Mesendoderm (in vitro differentiated cells): Measurements from ENCODE around the gene CDH11.

ENCODE experiments used
- DNase-seq: peaks from one replicate; pipeline ENCODE4 v3.0.0; 2013
- H2AK5ac ChIP-seq: 2 replicates; pipeline ENCODE4 v1.6.1; 2013; ENCODE audit warnings: low read length, inconsistent platforms
- H2BK120ac ChIP-seq: 2 replicates; pipeline ENCODE4 v1.6.1; 2013; ENCODE audit warnings: low read depth, mild to moderate bottlenecking, low read length, moderate library complexity, mixed read lengths
- H2BK15ac ChIP-seq: replicated peaks from 2 replicates; pipeline ENCODE4 v1.6.1; 2013; ENCODE audit warnings: low read depth, mild to moderate bottlenecking, moderate library complexity
- H2BK5ac ChIP-seq: 2 replicates; pipeline ENCODE4 v1.6.1; 2013; ENCODE audit warnings: low read length, inconsistent platforms
- H3K18ac ChIP-seq: 2 replicates; pipeline ENCODE4 v1.6.1; 2013; ENCODE audit warnings: mild to moderate bottlenecking, low read length, mixed read lengths
- H3K23ac ChIP-seq: one replicate; pipeline ENCODE4 v1.6.1; 2013; ENCODE audit warnings: low read length
- H3K27ac ChIP-seq: 2 replicates; pipeline ENCODE4 v1.5.1; 2013; ENCODE audit warnings: low read depth, mild to moderate bottlenecking, inconsistent platforms, low read length, moderate library complexity
- H3K27me3 ChIP-seq: 2 replicates; pipeline ENCODE4 v1.6.1; 2013; ENCODE audit warnings: low read length, control low read depth, mild to moderate bottlenecking, inconsistent platforms; ENCODE audit not compliant: insufficient read depth, poor library complexity
- H3K36me3 ChIP-seq: 2 replicates; pipeline ENCODE4 v1.6.1; 2013; ENCODE audit warnings: low read length, inconsistent platforms; ENCODE audit not compliant: control insufficient read depth, insufficient read depth
- H3K4ac ChIP-seq: one replicate; pipeline ENCODE4 v1.6.1; 2013; ENCODE audit warnings: low read depth, mild to moderate bottlenecking, low read length, moderate library complexity
- H3K4me1 ChIP-seq: 2 replicates; pipeline ENCODE4 v1.6.1; 2013; ENCODE audit warnings: low read depth, low read length, inconsistent platforms; ENCODE audit not compliant: control insufficient read depth
- H3K4me2 ChIP-seq: 2 replicates; pipeline ENCODE4 v1.6.1; 2013; ENCODE audit warnings: low read length
- H3K4me3 ChIP-seq: 2 replicates; pipeline ENCODE4 v1.5.1; 2013; ENCODE audit warnings: mild to moderate bottlenecking, low read length
- H3K56ac ChIP-seq: one replicate; pipeline ENCODE4 v1.6.1; 2013; ENCODE audit warnings: low read length
- H3K79me1 ChIP-seq: 2 replicates; pipeline ENCODE4 v1.6.1; 2013; ENCODE audit warnings: low read length, inconsistent platforms
- H3K79me2 ChIP-seq: 2 replicates; pipeline ENCODE4 v1.6.1; 2013; ENCODE audit warnings: mild to moderate bottlenecking, low read length; ENCODE audit not compliant: control insufficient read depth, insufficient read depth
- H3K9ac ChIP-seq: 2 replicates; pipeline ENCODE4 v1.6.1; 2013; ENCODE audit warnings: low read length, inconsistent platforms
- H4K5ac ChIP-seq: one replicate; pipeline ENCODE4 v1.6.1; 2013; ENCODE audit warnings: low read length
- H4K8ac ChIP-seq: one replicate; pipeline ENCODE4 v1.6.1; 2013; ENCODE audit warnings: low read depth, mild to moderate bottlenecking, control low read depth, low read length, moderate library complexity
- WGBS: extraction: QIAGEN DNeasy Blood & Tissue Kit; methylation state at CpG from one replicate; pipeline ENCODE4 v1.1.7; 2013; ENCODE audit warnings: low lambda C conversion rate, missing lambda C conversion rate; ENCODE audit not compliant: insufficient coverage; ENCODE audit errors: extremely low coverage; 5-methylcytosine and 5-hydroxymethylcytosine counted together

CDH11 gene

GRCh38 chr16:65061263-65061662, 60.6 kb downstream of the CDH11 start:
- Histone ChIP-seq H3K18ac (no peak overlapping the region), H2BK120ac (no peak overlapping the region), H3K23ac (no peak overlapping the region), H3K4me1 (no peaks in the 10 kb centered on the region), H4K8ac (no peak overlapping the region), H2AK5ac (no peak overlapping the region), H2BK15ac (no peak overlapping the region), H3K79me1 (no peaks in the 10 kb centered on the region), H3K27ac (no peak overlapping the region), H3K4ac (no peak overlapping the region), H3K56ac (no peak overlapping the region), H2BK5ac (no peak overlapping the region), H3K27me3 (no peaks in the 10 kb centered on the region), H3K4me3 (no peak overlapping the region), H4K5ac (no peak overlapping the region), H3K4me2 (no peak overlapping the region), H3K79me2 (no peaks in the 10 kb centered on the region), H3K9ac (no peak overlapping the region), H3K36me3 (no peaks in the 10 kb centered on the region)
- no CpG with 5 or more reads among the region's 3 CpGs for WGBS
- no peak for DNase-seq

GRCh38 chr16:65059406-65059980, 62.4 kb downstream of the CDH11 start:
- no peak overlapping the region for H3K4ac ChIP-seq
- H3K9ac ChIP-seq: no peak overlapping the region
- H3K79me2 ChIP-seq: no peaks in the 10 kb centered on the region
- H4K5ac ChIP-seq: no peak overlapping the region
- no peak overlapping the region for H2AK5ac ChIP-seq
- WGBS: no CpG with 5 or more reads among the region's 15 CpGs
- H3K4me2 ChIP-seq: no peak overlapping the region
- no peaks in the 10 kb centered on the region for H3K79me1 ChIP-seq
- no peak overlapping the region for H3K27ac ChIP-seq
- H3K36me3 ChIP-seq: no peaks in the 10 kb centered on the region
- no peaks in the 10 kb centered on the region for H3K4me1 ChIP-seq
- H3K4me3 ChIP-seq: no peak overlapping the region
- no peak overlapping the region for H4K8ac ChIP-seq
- H3K23ac ChIP-seq: no peak overlapping the region
- no peak overlapping the region for H2BK5ac ChIP-seq
- no peak for DNase-seq
- no peak overlapping the region for H2BK120ac ChIP-seq
- no peak overlapping the region for H3K18ac ChIP-seq
- no peak overlapping the region for H2BK15ac ChIP-seq
- no peaks in the 10 kb centered on the region for H3K27me3 ChIP-seq
- H3K56ac ChIP-seq: no peak overlapping the region

- Histone ChIP-seq H2BK15ac (no peak overlapping the region), H3K18ac (no peak overlapping the region), H3K27ac (no peak overlapping the region), H3K4me2 (no peak overlapping the region), H3K79me2 (no peaks in the 10 kb centered on the region), H3K79me1 (no peaks in the 10 kb centered on the region), H3K9ac (no peak overlapping the region), H2AK5ac (no peak overlapping the region), H3K36me3 (no peaks in the 10 kb centered on the region), H3K4me3 (no peak overlapping the region), H3K23ac (no peak overlapping the region), H3K27me3 (no peaks in the 10 kb centered on the region), H4K5ac (no peak overlapping the region), H4K8ac (no peak overlapping the region), H3K4me1 (no peaks in the 10 kb centered on the region), H3K4ac (no peak overlapping the region), H2BK5ac (no peak overlapping the region), H3K56ac (no peak overlapping the region), H2BK120ac (no peak overlapping the region)
- WGBS: no CpG with 5 or more reads among the region's 3 CpGs
- DNase-seq: no peak
Observed at GRCh38 chr16:65057184-65057583, 64.7 kb downstream of the CDH11 start.

GRCh38 chr16:65054457-65054856, 67.4 kb downstream of the CDH11 start:
- no peaks in the 10 kb centered on the region for H3K27me3 ChIP-seq
- no peaks in the 10 kb centered on the region for H3K4me1 ChIP-seq
- no peak overlapping the region for H3K18ac ChIP-seq

GRCh38 chr16:65049679-65050078, 72.2 kb downstream of the CDH11 start:
- WGBS: no CpG with 5 or more reads among the region's 3 CpGs
- Histone ChIP-seq H3K56ac (no peak overlapping the region), H3K4me3 (no peak overlapping the region), H2BK120ac (no peak overlapping the region), H4K8ac (no peak overlapping the region), H3K4ac (no peak overlapping the region), H2AK5ac (no peak overlapping the region), H3K23ac (no peak overlapping the region), H3K27ac (no peak overlapping the region), H4K5ac (no peak overlapping the region), H2BK15ac (no peak overlapping the region), H3K79me2 (no peaks in the 10 kb centered on the region), H3K36me3 (no peaks in the 10 kb centered on the region), H3K18ac (no peak overlapping the region), H3K27me3 (no peaks in the 10 kb centered on the region), H3K79me1 (no peaks in the 10 kb centered on the region), H3K4me1 (no peaks in the 10 kb centered on the region), H3K9ac (no peak overlapping the region), H2BK5ac (no peak overlapping the region), H3K4me2 (no peak overlapping the region)
- DNase-seq: no peak

More at GRCh38 chr16:65054457-65054856, 67.4 kb downstream of the CDH11 start:
- Histone ChIP-seq H3K4me2 (no peak overlapping the region), H2AK5ac (no peak overlapping the region), H3K9ac (no peak overlapping the region), H4K8ac (no peak overlapping the region), H3K4me3 (no peak overlapping the region), H4K5ac (no peak overlapping the region), H2BK120ac (no peak overlapping the region), H3K27ac (no peak overlapping the region), H3K79me2 (no peaks in the 10 kb centered on the region), H3K56ac (no peak overlapping the region), H3K4ac (no peak overlapping the region), H3K36me3 (no peaks in the 10 kb centered on the region), H2BK5ac (no peak overlapping the region), H3K23ac (no peak overlapping the region), H2BK15ac (no peak overlapping the region), H3K79me1 (no peaks in the 10 kb centered on the region)
- DNase-seq: no peak
- WGBS: no CpG with 5 or more reads among the region's 1 CpG

- no peak overlapping the region for H3K9ac ChIP-seq
- H3K23ac ChIP-seq: no peak overlapping the region
- no peaks in the 10 kb centered on the region for H3K4me1 ChIP-seq
- H2AK5ac ChIP-seq: no peak overlapping the region
- DNase-seq: no peak
- no peak overlapping the region for H4K5ac ChIP-seq
- no peaks in the 10 kb centered on the region for H3K27me3 ChIP-seq
- H3K36me3 ChIP-seq: no peaks in the 10 kb centered on the region
- no peak overlapping the region for H3K4me3 ChIP-seq
- no peak overlapping the region for H2BK120ac ChIP-seq
- H3K4ac ChIP-seq: no peak overlapping the region
- H3K79me2 ChIP-seq: no peaks in the 10 kb centered on the region
- no peak overlapping the region for H4K8ac ChIP-seq
- H3K79me1 ChIP-seq: no peaks in the 10 kb centered on the region
- H3K4me2 ChIP-seq: no peak overlapping the region
- H3K18ac ChIP-seq: no peak overlapping the region
- no CpG with 5 or more reads among the region's 7 CpGs for whole genome bisulfite sequencing
- H3K27ac ChIP-seq: peak overlapping the region; percentile 17
- no peak overlapping the region for H2BK5ac ChIP-seq
- H2BK15ac ChIP-seq: no peak overlapping the region
- H3K56ac ChIP-seq: no peak overlapping the region
Observed at GRCh38 chr16:65045961-65046360, 75.9 kb downstream of the CDH11 start.
